AG04449 (cell line): ENCODE data around the gene RCVRN.

ENCODE experiments used
- CTCF ChIA-PET: fragments of 350-600 bp; formaldehyde crosslinking; extraction: SDS; loops from one replicate; lab custom pipeline; 2021; ENCODE audit warnings: antibody characterized with exemption; lab: Yijun Ruan, JAX
- POLR2A ChIA-PET: fragments of 400-600, 350-600 bp; formaldehyde crosslinking; extraction: SDS; loops from one replicate; lab custom pipeline; 2020; ENCODE audit warnings: antibody characterized with exemption, inconsistent platforms; lab: Yijun Ruan, JAX
- DNase-seq: peaks from one replicate; pipeline ENCODE4 v3.0.0-alpha.2; 2010; ENCODE audit warnings: low read depth, low spot score
- H3K4me3 ChIP-seq: 2 replicates; pipeline ENCODE4 v1.5.1; 2011; ENCODE audit warnings: low read depth, mild to moderate bottlenecking, control low read depth, low read length
- TF ChIP-seq, protein P1 (sequence below): IDR thresholded peaks from one replicate; pipeline ENCODE4 v1.5.1; 2011; ENCODE audit warnings: mild to moderate bottlenecking, moderate library complexity, low read length, control low read depth, inconsistent platforms; ENCODE audit not compliant: insufficient read depth; ENCODE audit errors: missing control alignments

The RCVRN gene

DNA sequence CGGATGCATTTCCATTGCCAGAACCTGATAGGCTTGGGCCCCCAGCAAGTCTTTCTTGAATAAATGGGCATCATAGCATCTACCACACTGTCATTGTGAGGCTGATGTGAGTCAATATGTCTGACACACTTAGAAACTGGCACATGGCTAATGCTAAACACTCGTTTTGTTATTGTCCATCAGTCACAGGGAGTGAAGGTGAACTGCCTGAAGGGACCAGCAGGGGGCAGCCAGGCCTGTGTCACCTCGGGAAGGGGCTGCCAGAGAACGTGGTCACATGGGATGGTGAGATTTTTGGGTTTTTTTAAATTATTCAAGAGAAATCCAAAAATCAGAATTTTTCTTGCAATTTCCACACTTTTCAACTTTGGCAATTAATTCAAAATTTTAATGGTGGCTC is 831 bp upstream of the RCVRN start:
- ChIA-PET CTCF (interaction anchor here (1.3 to 1.4 kb wide), 2 partner anchors 19 to 21 kb away, joined by 3 to 4 read pairs; no protein-coding TSS in a partner anchor), POLR2A (no interaction called here)
- TF ChIP-seq, protein P1, sequence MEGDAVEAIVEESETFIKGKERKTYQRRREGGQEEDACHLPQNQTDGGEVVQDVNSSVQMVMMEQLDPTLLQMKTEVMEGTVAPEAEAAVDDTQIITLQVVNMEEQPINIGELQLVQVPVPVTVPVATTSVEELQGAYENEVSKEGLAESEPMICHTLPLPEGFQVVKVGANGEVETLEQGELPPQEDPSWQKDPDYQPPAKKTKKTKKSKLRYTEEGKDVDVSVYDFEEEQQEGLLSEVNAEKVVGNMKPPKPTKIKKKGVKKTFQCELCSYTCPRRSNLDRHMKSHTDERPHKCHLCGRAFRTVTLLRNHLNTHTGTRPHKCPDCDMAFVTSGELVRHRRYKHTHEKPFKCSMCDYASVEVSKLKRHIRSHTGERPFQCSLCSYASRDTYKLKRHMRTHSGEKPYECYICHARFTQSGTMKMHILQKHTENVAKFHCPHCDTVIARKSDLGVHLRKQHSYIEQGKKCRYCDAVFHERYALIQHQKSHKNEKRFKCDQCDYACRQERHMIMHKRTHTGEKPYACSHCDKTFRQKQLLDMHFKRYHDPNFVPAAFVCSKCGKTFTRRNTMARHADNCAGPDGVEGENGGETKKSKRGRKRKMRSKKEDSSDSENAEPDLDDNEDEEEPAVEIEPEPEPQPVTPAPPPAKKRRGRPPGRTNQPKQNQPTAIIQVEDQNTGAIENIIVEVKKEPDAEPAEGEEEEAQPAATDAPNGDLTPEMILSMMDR: peak; percentile 30
- no peak overlapping the region for H3K4me3 ChIP-seq
- no peak for DNase-seq

DNA sequence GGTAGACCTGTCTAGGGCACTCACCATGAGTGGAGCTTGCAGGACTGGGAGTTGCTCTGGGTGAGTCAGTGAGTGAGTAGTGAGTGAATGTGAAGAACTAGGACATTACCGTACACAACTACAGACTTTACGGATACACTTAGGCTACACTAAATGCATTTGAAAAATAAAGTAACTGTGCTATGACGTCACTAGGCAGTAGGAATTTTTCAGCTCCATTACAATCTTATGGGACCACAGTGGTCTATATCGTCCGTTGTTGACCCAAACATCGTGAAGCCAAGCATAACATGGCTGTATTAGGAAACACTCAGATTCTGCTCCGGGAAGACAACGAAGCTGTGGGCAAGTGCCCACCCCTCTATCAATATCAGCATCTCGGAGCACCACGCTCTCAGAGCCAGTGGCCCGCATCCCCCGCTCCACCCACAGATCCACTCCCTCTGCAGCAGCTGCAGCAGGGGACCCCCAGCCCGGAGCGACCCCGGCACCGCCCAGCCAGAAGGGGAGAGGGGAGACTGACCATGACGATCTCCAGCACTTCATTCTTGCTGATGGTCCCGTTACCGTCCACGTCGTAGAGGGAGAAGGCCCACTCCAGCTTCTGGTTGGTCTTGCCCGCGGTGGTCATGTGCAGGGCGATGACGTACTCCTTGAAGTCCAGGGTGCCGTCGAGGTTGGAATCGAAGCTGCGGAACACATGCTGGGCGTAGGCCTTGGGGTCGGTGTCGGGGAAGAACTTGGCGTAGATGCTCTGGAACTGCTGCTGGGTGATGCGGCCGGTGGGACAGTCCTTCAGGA is 594 bp downstream of the RCVRN start:
- CTCF ChIA-PET: no interaction called here
- POLR2A ChIA-PET: no interaction called here
- TF ChIP-seq, protein P1: no peak
- no peak for DNase-seq
- no peak overlapping the region for H3K4me3 ChIP-seq

DNA sequence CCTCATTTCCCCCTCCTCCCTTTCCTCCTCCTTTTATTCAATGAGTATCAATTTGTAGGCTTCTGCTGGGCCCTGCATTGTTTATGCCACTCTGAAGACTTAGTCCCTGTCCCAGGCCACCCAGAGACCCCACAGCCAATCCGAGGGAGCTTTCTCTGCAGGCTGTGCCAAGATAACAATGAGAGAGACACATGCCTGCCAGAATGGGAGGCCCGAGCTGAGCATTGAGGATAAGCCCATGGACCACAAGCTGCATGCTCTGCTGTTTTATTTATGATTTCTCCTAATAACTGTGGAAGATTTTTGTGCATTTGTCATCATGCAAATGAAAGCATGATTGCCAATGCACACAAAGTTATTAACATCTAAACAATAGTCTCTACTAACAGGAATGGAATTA is 3.0 kb downstream of the RCVRN start:
- CTCF ChIA-PET: interaction anchor here (1.6 kb wide), 1 partner anchor 21 kb away, joined by 4 read pairs; no protein-coding TSS in a partner anchor
- TF ChIP-seq, protein P1: no peak
- POLR2A ChIA-PET: no interaction called here
- no peak overlapping the region for H3K4me3 ChIP-seq
- no peak for DNase-seq

DNA sequence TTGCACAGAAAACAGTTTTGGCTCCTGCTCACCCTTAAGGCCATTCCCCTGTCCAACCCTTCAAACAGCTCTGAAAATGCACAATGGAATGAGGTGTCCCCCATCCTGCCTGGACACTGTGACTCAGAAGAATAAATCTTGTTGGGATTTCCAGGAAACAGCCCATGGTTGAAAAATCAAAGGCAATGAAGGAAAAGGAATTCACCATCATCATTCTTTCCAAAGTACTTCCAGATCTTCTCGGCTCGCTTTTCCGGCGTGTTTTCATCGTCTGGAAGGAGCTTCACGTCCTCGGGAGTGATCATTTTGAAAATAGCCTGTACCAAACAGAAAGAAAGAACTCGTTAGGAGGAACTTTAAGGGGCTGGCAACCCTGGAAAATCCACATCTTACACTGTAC is 4.3 kb downstream of the RCVRN start:
- ChIA-PET POLR2A (no interaction called here), CTCF (interaction anchor here (0.9 to 1.6 kb wide), 3 partner anchors 11 to 25 kb away, joined by 4 read pairs; no protein-coding TSS in a partner anchor)
- H3K4me3 ChIP-seq: no peak overlapping the region
- DNase-seq: no peak
- TF ChIP-seq, protein P1: no peak

DNA sequence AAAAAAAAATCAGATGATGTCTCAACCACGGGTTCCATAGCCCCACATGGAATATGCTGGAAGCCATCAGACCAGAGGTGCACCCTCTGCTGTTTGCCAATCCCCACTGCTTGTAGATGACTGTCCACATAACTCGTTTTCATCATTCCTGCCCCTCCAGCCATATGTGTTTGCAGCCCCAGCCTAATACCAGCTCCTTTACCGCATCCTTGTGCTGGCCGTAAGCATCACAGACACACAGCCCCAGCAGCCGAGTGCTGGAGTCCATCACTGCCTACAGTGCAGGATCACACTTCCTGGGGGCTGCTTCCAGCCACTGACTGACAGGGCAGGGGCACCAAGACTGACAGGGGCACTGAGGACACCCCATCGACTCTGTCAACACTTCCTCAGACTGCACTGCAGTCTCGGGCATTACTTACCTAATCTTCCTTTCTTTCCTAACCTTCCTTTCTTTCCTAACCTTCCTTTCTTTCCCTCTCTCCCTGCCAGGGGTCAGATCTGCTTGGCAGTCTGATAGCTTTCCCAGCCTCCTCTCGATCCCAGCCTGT is 5.0 kb downstream of the RCVRN start:
- DNase-seq: no peak
- no peak overlapping the region for H3K4me3 ChIP-seq
- TF ChIP-seq, protein P1: no peak
- ChIA-PET CTCF (interaction anchor here (1.4 kb wide), 1 partner anchor 25 kb away, joined by 4 read pairs; no protein-coding TSS in a partner anchor), POLR2A (interaction anchor here (0.6 kb wide), 1 partner anchor 12 kb away, joined by 3 read pairs; no protein-coding TSS in a partner anchor)

DNA sequence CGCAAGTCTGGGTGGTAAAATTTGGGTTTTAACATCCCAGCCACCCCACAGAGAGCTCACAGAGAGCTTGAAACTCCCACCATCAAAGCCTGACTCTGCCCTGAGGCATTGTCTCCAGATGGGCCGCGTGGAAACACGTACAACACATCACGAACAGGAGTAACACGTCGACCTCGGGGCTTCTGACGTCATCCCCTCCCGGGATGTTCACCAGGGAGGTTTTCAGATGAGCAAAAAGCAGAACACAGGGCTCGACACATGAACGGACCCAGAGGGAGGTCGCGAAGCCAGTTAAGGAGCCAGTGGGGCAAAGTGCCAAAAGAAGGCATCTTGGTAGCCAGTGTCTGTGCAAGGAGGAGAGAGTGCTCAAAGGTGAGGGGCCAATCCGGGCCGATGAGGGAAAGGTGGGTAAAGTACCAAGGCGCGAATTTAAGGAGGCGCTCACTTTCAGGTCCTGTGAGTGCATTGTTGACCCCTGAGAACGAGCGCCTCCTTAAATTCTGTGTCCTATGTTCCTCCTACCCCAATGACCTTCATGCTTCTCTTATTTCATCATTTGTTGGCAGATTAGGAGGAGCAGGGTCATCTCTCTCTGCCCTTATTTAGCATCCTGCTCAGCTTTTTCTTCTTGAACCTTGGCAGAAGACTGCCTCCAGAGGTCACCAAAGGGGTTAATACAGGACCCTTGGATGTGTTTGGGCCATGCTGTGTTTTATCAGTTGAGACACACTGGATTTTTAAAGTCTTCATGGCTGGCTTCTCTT is 5.6 kb downstream of the RCVRN start:
- ChIA-PET POLR2A (interaction anchor here (0.6 kb wide), 1 partner anchor 11 kb away, joined by 3 read pairs; no protein-coding TSS in a partner anchor), CTCF (interaction anchor here (1.1 to 1.4 kb wide), 2 partner anchors 20 to 27 kb away, joined by 3 to 4 read pairs; no protein-coding TSS in a partner anchor)
- DNase-seq: no peak
- H3K4me3 ChIP-seq: no peak overlapping the region
- TF ChIP-seq, protein P1: no peak
